Neural cell (in vitro differentiated cells): ENCODE results near the gene PABPN1L. TPM values are rescaled to one million over a fixed set of nuclear protein-coding genes. Genes with fewer than 3 reads are reported as not detected.

ENCODE experiments used
- H2AFZ ChIP-seq: fragments of 200-600, 300-800 bp; sonication (generic), shearing (Covaris generic); 2 replicates; pipeline ENCODE4 v1.6.0; 2014; ENCODE audit warnings: low read depth, mild to moderate bottlenecking, antibody characterized with exemption, low read length, moderate library complexity
- H3F3A ChIP-seq: fragments of 200-600 bp; shearing (Covaris generic); 2 replicates; pipeline ENCODE4 v1.6.1; 2016; ENCODE audit warnings: mild to moderate bottlenecking, moderate library complexity, mixed read lengths, antibody characterized with exemption, low read length; ENCODE audit not compliant: insufficient read depth, poor library complexity, severe bottlenecking
- H3K27ac ChIP-seq: fragments of 200-600, 300-800 bp; sonication (generic), shearing (Covaris generic); 2 replicates; pipeline ENCODE4 v1.5.1; 2014; ENCODE audit warnings: mild to moderate bottlenecking, low read length, moderate library complexity
- H3K27me3 ChIP-seq: fragments of 300-800, 200-600 bp; sonication (generic), shearing (Covaris generic); 2 replicates; pipeline ENCODE4 v1.6.0; 2014; ENCODE audit warnings: mild to moderate bottlenecking, low read depth, low read length, moderate library complexity; ENCODE audit not compliant: insufficient read depth
- H3K36me3 ChIP-seq: fragments of 300-800, 200-600 bp; sonication (generic), shearing (Covaris generic); 2 replicates; pipeline ENCODE4 v1.5.1; 2014; ENCODE audit warnings: mild to moderate bottlenecking, antibody characterized with exemption, low read length, moderate library complexity; ENCODE audit not compliant: insufficient read depth
- H3K4me2 ChIP-seq: fragments of 300-800, 200-600 bp; sonication (generic), shearing (Covaris generic); 2 replicates; pipeline ENCODE4 v1.6.0; 2014; ENCODE audit warnings: mild to moderate bottlenecking, low read length
- H3K4me3 ChIP-seq: fragments of 300-800, 200-600 bp; sonication (generic), shearing (Covaris generic); 2 replicates; pipeline ENCODE4 v1.5.1; 2014; ENCODE audit warnings: mild to moderate bottlenecking, low read length, moderate library complexity
- H3K79me2 ChIP-seq: fragments of 200-600 bp; shearing (Covaris generic); replicated peaks from 2 replicates; pipeline ENCODE4 v1.6.0; 2014; ENCODE audit warnings: mild to moderate bottlenecking, low read length, moderate library complexity; ENCODE audit not compliant: insufficient read depth
- H3K9ac ChIP-seq: fragments of 300-800, 200-600 bp; sonication (generic), shearing (Covaris generic); 2 replicates; pipeline ENCODE4 v1.6.1; 2016; ENCODE audit warnings: mild to moderate bottlenecking, low read length, mixed read lengths
- H3K9me2 ChIP-seq: fragments of 200-600 bp; shearing (Covaris generic); 2 replicates; pipeline ENCODE4 v1.6.1; 2016; ENCODE audit warnings: mild to moderate bottlenecking, low read length, mixed read lengths; ENCODE audit not compliant: insufficient read depth
- H3K9me3 ChIP-seq: fragments of 200-600, 300-800 bp; sonication (generic), shearing (Covaris generic); 2 replicates; pipeline ENCODE4 v1.6.1; 2016; ENCODE audit warnings: mild to moderate bottlenecking, mixed run types, low read length, moderate library complexity, mixed read lengths
- H4K20me1 ChIP-seq: fragments of 200-600 bp; shearing (Covaris generic); 2 replicates; pipeline ENCODE4 v1.6.1; 2016; ENCODE audit warnings: mild to moderate bottlenecking, mixed run types; ENCODE audit not compliant: insufficient read depth
- CTCF ChIP-seq: fragments of 450-650 bp; IDR thresholded peaks from 2 replicates; pipeline ENCODE4 v1.5.1; 2014; ENCODE audit warnings: antibody characterized with exemption, mild to moderate bottlenecking, moderate library complexity; ENCODE audit not compliant: poor library complexity, severe bottlenecking
- EP300 ChIP-seq: fragments of 450-650 bp; conservative IDR thresholded peaks from 2 replicates; pipeline ENCODE4 v1.6.1; 2014; ENCODE audit warnings: antibody characterized with exemption, mild to moderate bottlenecking, moderate library complexity; ENCODE audit not compliant: poor library complexity, severe bottlenecking
- EZH2 ChIP-seq: fragments of 200-600, 300-800 bp; shearing (Covaris generic), sonication (generic); IDR thresholded peaks from 2 replicates; pipeline ENCODE4 v1.6.1; 2014; ENCODE audit warnings: antibody characterized with exemption, low read length, borderline replicate concordance, mild to moderate bottlenecking; ENCODE audit not compliant: insufficient read depth, poor library complexity, severe bottlenecking
- MXI1 ChIP-seq: fragments of 450-650 bp; conservative IDR thresholded peaks from 2 replicates; pipeline ENCODE4 v1.6.1; 2014; ENCODE audit warnings: antibody characterized with exemption, mild to moderate bottlenecking; ENCODE audit not compliant: poor library complexity, severe bottlenecking
- POLR2AphosphoS5 ChIP-seq: IDR thresholded peaks from 2 replicates; pipeline ENCODE4 v1.6.1; 2012
- RAD21 ChIP-seq: fragments of 450-650 bp; conservative IDR thresholded peaks from 2 replicates; pipeline ENCODE4 v1.6.1; 2014; ENCODE audit warnings: antibody characterized with exemption, mild to moderate bottlenecking, moderate library complexity
- REST ChIP-seq: IDR thresholded peaks from 2 replicates; pipeline ENCODE4 v1.6.1; 2012; ENCODE audit warnings: borderline replicate concordance
- SMC3 ChIP-seq: fragments of 450-650 bp; conservative IDR thresholded peaks from 2 replicates; pipeline ENCODE4 v1.6.1; 2014; ENCODE audit warnings: antibody characterized with exemption, mild to moderate bottlenecking, moderate library complexity; ENCODE audit not compliant: poor library complexity
- TAF1 ChIP-seq: IDR thresholded peaks from 2 replicates; pipeline ENCODE4 v1.6.1; 2012; ENCODE audit warnings: low read depth
- polyA plus RNA-seq: library from polyadenylated mRNA; depleted of rRNA; stranded (reverse); fragments of >200 nt; gene quantifications from 2 replicates; pipeline ENCODE4 v1.2.3, GENCODE V29; 2014

Gene PABPN1L
- polyA plus RNA-seq, 1 donor from 2014 or later = 0.20 TPM

- no peak overlapping the region for H3K4me3 ChIP-seq
- H3K27me3 ChIP-seq = no peaks in the 10 kb centered on the region
- no peaks in the 10 kb centered on the region for H3K79me2 ChIP-seq
- H3K9me2 ChIP-seq = no peaks in the 10 kb centered on the region
- H3K36me3 ChIP-seq = no peaks in the 10 kb centered on the region
- no peak overlapping the region for H3K9ac ChIP-seq
- TF ChIP-seq MXI1 (no peak), TAF1 (no peak), EP300 (no peak), POLR2AphosphoS5 (no peak), SMC3 (no peak), CTCF (no peak), RAD21 (no peak), REST (no peak), EZH2 (no peak)
- no peak overlapping the region for H3K27ac ChIP-seq
- H4K20me1 ChIP-seq = no peaks in the 10 kb centered on the region
- no peak overlapping the region for H3K4me2 ChIP-seq
- H2AFZ ChIP-seq = no peak overlapping the region
- H3F3A ChIP-seq = no peaks in the 10 kb centered on the region
- H3K9me3 ChIP-seq = no peaks in the 10 kb centered on the region
These were observed 18.8 kb downstream of the PABPN1L start for GRCh38 chr16:88847654-88848053.

- Histone ChIP-seq H3K36me3 (no peaks in the 10 kb centered on the region), H3K79me2 (no peaks in the 10 kb centered on the region), H3K27me3 (no peaks in the 10 kb centered on the region), H3K27ac (no peak overlapping the region), H2AFZ (no peak overlapping the region), H3K9me2 (no peaks in the 10 kb centered on the region), H3K4me3 (no peak overlapping the region), H4K20me1 (no peaks in the 10 kb centered on the region), H3K9ac (no peak overlapping the region), H3K9me3 (no peaks in the 10 kb centered on the region), H3K4me2 (no peak overlapping the region), H3F3A (no peaks in the 10 kb centered on the region)
- TF ChIP-seq POLR2AphosphoS5 (no peak), EZH2 (no peak), REST (no peak), CTCF (no peak), MXI1 (no peak), SMC3 (no peak), RAD21 (no peak), TAF1 (no peak), EP300 (no peak)
These were observed 20.4 kb downstream of the PABPN1L start for GRCh38 chr16:88846088-88846487.
